Measurements from ENCODE around the gene SLC26A1.

SLC26A1 gene

GRCh38 chr4:997375-998071 is 4.3 kb upstream of the SLC26A1 start:
- no peak for DNase-seq

GRCh38 chr4:996997-997374 is 3.8 kb upstream of the SLC26A1 start:
- DNase-seq: no peak

GRCh38 chr4:996030-996996 is 3.1 kb upstream of the SLC26A1 start:
- no peak for DNase-seq

- DNase-seq: no peak
Observed at GRCh38 chr4:995311-996026, 2.3 kb upstream of the SLC26A1 start.

- DNase-seq: no peak
Observed at GRCh38 chr4:992297-993110, 700 bp downstream of the SLC26A1 start.

- no peak for DNase-seq
Observed at GRCh38 chr4:991451-992296, 1.5 kb downstream of the SLC26A1 start.

- DNase-seq: no peak
Observed at GRCh38 chr4:990746-991367, 2.3 kb downstream of the SLC26A1 start.

GRCh38 chr4:989722-990471 is 3.3 kb downstream of the SLC26A1 start:
- no peak for DNase-seq

GRCh38 chr4:988726-989721 is 4.2 kb downstream of the SLC26A1 start:
- DNase-seq: no peak

- no peak for DNase-seq
Observed at GRCh38 chr4:987624-988513, 5.3 kb downstream of the SLC26A1 start.

- DNase-seq: peak; percentile 73 to 85 (median 82)
Observed at GRCh38 chr4:986879-987623, 6.2 kb downstream of the SLC26A1 start, which contains the start of gene IDUA. TSS of gene IDUA (plus strand) at chr4:987044. CDS start at chr4:987085, 41 bp downstream.

- DNase-seq: peak in 1 of 6 experiments; percentile 46
Observed at GRCh38 chr4:986428-986878, 6.8 kb downstream of the SLC26A1 start.

GRCh38 chr4:985123-985830 is 7.9 kb downstream of the SLC26A1 start:
- DNase-seq: peak; percentile 34 to 74 (median 55)

- DNase-seq: no peak
Observed at GRCh38 chr4:984336-985054, 8.7 kb downstream of the SLC26A1 start.

GRCh38 chr4:982814-983213 is 10.4 kb downstream of the SLC26A1 start:
- DNase-seq: no peak

Data from stimulated activated naive CD4-positive, alpha-beta T cell (primary cell).